ENCODE results near the gene PSMD13. TPM values are rescaled to one million over a fixed set of nuclear protein-coding genes. Genes with fewer than 3 reads are reported as not detected.

The PSMD13 gene
- total RNA-seq, 2 experiments from 2014 or later: 220 to 228 TPM

- CTCF ChIA-PET: interaction anchor here (4.6 kb wide), 1 partner anchor 46 kb away, joined by 21 read pairs; no protein-coding TSS in a partner anchor
These were observed 60.3 kb downstream of the PSMD13 start for GRCh38 chr11:297051-297585.

GRCh38 chr11:297586-298405 lies 61.0 kb downstream of the PSMD13 start:
- Mint-ChIP-seq H3K27me3 (peaks cover 6% of the 10 kb centered on the region), H3K27ac (peak overlapping the region; percentile 84), H3K9me3 (no peaks in the 10 kb centered on the region), H3K4me1 (ENCODE audit: low read depth) (peaks cover 38% of the 10 kb centered on the region), H3K4me3 (peak overlapping the region; percentile 42), H3K36me3 (ENCODE audit: low read depth) (peaks cover 13% of the 10 kb centered on the region)
- intact Hi-C loops (cut with micrococcal nuclease): no loop called here
- ATAC-seq (peak; percentile 57), DNase-seq (peak; percentile 87)
- TF ChIP-seq CTCF (IDR thresholded peaks at IDR 0.05): no peak
- POLR2A ChIA-PET: interaction anchor here (0.6 to 1.6 kb wide), 7 partner anchors 8 to 119 kb away, joined by 3 to 6 read pairs (median 4); no protein-coding TSS in a partner anchor
- CTCF ChIA-PET: interaction anchor here (4.6 kb wide), 1 partner anchor 47 kb away, joined by 21 read pairs; no protein-coding TSS in a partner anchor

More at GRCh38 chr11:297051-297585, 60.3 kb downstream of the PSMD13 start:
- Mint-ChIP-seq H3K4me3 (peak overlapping the region; percentile 42), H3K27me3 (peaks cover 6% of the 10 kb centered on the region), H3K36me3 (ENCODE audit: low read depth) (peaks cover 16% of the 10 kb centered on the region), H3K9me3 (no peaks in the 10 kb centered on the region), H3K4me1 (ENCODE audit: low read depth) (peaks cover 37% of the 10 kb centered on the region), H3K27ac (peak overlapping the region; percentile 84)
- POLR2A ChIA-PET: interaction anchor here (1.4 kb wide), 2 partner anchors 10 to 16 kb away, joined by 4 to 6 read pairs; no protein-coding TSS in a partner anchor
- TF ChIP-seq CTCF (IDR thresholded peaks at IDR 0.05): no peak
- intact Hi-C loops (cut with micrococcal nuclease): no loop called here
- ATAC-seq (peak; percentile 3), DNase-seq (peak; percentile 73)

- TF ChIP-seq CTCF (IDR thresholded peaks at IDR 0.05): no peak
- no peaks in the 10 kb centered on the region for H3K9me3 Mint-ChIP-seq
- ChIA-PET CTCF (interaction anchor here (1.5 to 4.6 kb wide), 3 partner anchors 11 to 65 kb away, joined by 4 to 21 read pairs (median 10); no protein-coding TSS in a partner anchor), POLR2A (interaction anchor here (0.6 to 1.6 kb wide), 11 partner anchors 9 to 215 kb away, joined by 3 to 6 read pairs (median 4); partner anchors contain the start of gene IFITM2)
- peaks cover 10% of the 10 kb centered on the region for H3K36me3 Mint-ChIP-seq (ENCODE audit: low read depth)
- peaks cover 43% of the 10 kb centered on the region for H3K4me1 Mint-ChIP-seq (ENCODE audit: low read depth)
- peaks cover 6% of the 10 kb centered on the region for H3K27me3 Mint-ChIP-seq
- DNase-seq (peak; percentile 28), ATAC-seq (no peak)
- H3K27ac Mint-ChIP-seq: peak overlapping the region; percentile 84
- no peak overlapping the region for H3K4me3 Mint-ChIP-seq
- intact Hi-C loops (cut with micrococcal nuclease): no loop called here
These were observed 61.8 kb downstream of the PSMD13 start for GRCh38 chr11:298406-299065.

GRCh38 chr11:299081-299891 lies 62.5 kb downstream of the PSMD13 start, which contains the start of gene IFITM5:
TSS of gene IFITM5 (minus strand) at chr11:299526. CDS start at chr11:299490, 36 bp downstream.
- Mint-ChIP-seq H3K4me3 (no peak within 1 kb of the TSS), H3K36me3 (ENCODE audit: low read depth) (peaks cover 6% of the 10 kb centered on the region), H3K27me3 (peaks cover 6% of the 10 kb centered on the region), H3K27ac (peak within 1 kb of the TSS; percentile 84), H3K9me3 (no peaks in the 10 kb centered on the region), H3K4me1 (ENCODE audit: low read depth) (peaks cover 46% of the 10 kb centered on the region)
- ATAC-seq (no peak), DNase-seq (peak; percentile 22)
- TF ChIP-seq CTCF (IDR thresholded peaks at IDR 0.05): no peak
- intact Hi-C loops (cut with micrococcal nuclease): no loop called here
- POLR2A ChIA-PET: interaction anchor here (0.6 to 2.6 kb wide), 11 partner anchors 8 to 214 kb away, joined by 3 to 28 read pairs (median 4); partner anchors contain the start of genes IFITM2, NLRP6 and PGGHG
- CTCF ChIA-PET: interaction anchor here (1.5 to 4.6 kb wide), 3 partner anchors 10 to 64 kb away, joined by 4 to 21 read pairs (median 10); no protein-coding TSS in a partner anchor
